Endodermal cell (in vitro differentiated cells): ENCODE measurements around the gene PIEZO2. TPM values are rescaled to one million over a fixed set of nuclear protein-coding genes. Genes with fewer than 3 reads are reported as not detected.

ENCODE experiments used
- DNase-seq: peaks from one replicate; pipeline ENCODE4 v3.0.0-alpha.2; 2017
- H3K27ac ChIP-seq: 2 replicates; pipeline ENCODE4 v1.5.1; 2013; ENCODE audit warnings: mild to moderate bottlenecking, low read depth, low read length, moderate library complexity
- H3K27me3 ChIP-seq: 2 replicates; pipeline ENCODE4 v1.6.1; 2013; ENCODE audit warnings: mild to moderate bottlenecking, low read length, moderate library complexity; ENCODE audit not compliant: insufficient read depth, control insufficient read depth, poor library complexity, severe bottlenecking
- H3K36me3 ChIP-seq: 2 replicates; pipeline ENCODE4 v1.7.0; 2013; ENCODE audit warnings: mild to moderate bottlenecking, low read length, moderate library complexity; ENCODE audit not compliant: control insufficient read depth, insufficient read depth
- H3K4me1 ChIP-seq: one replicate; pipeline ENCODE4 v1.7.0; 2013; ENCODE audit warnings: low read length; ENCODE audit not compliant: control insufficient read depth, insufficient read depth
- H3K4me3 ChIP-seq: 2 replicates; pipeline ENCODE4 v1.5.1; 2013; ENCODE audit warnings: mild to moderate bottlenecking, low read length, moderate library complexity
- H3K9ac ChIP-seq: 2 replicates; pipeline ENCODE4 v1.6.1; 2013; ENCODE audit warnings: mild to moderate bottlenecking, low read length, moderate library complexity; ENCODE audit not compliant: poor library complexity, severe bottlenecking; ENCODE audit errors: extremely low read depth
- H3K9me3 ChIP-seq: 2 replicates; pipeline ENCODE4 v1.6.1; 2013; ENCODE audit warnings: mild to moderate bottlenecking, low read length, moderate library complexity; ENCODE audit not compliant: control insufficient read depth
- H3K27ac Mint-ChIP-seq: 2 replicates; pipeline ENCODE4 v1.8.0; 2020; ENCODE audit warnings: mixed read lengths
- H3K27me3 Mint-ChIP-seq: 2 replicates; pipeline ENCODE4 v1.8.0; 2021; ENCODE audit warnings: mild to moderate bottlenecking, mixed read lengths; ENCODE audit not compliant: insufficient read depth
- H3K36me3 Mint-ChIP-seq: 2 replicates; pipeline ENCODE4 v1.8.0; 2020; ENCODE audit warnings: low read depth, mixed read lengths
- H3K4me1 Mint-ChIP-seq: 2 replicates; pipeline ENCODE4 v1.8.0; 2020; ENCODE audit warnings: mixed read lengths
- H3K4me3 Mint-ChIP-seq: 2 replicates; pipeline ENCODE4 v1.8.0; 2020; ENCODE audit warnings: mild to moderate bottlenecking, moderate library complexity, mixed read lengths
- H3K9me3 Mint-ChIP-seq: 2 replicates; pipeline ENCODE4 v1.8.0; 2020; ENCODE audit warnings: mild to moderate bottlenecking, mixed read lengths
- CTCF ChIP-seq: fragments of 200-600 bp; sonication (generic); conservative IDR thresholded peaks from 2 replicates; pipeline ENCODE4 v1.5.0; 2021; ENCODE audit warnings: antibody characterized with exemption, mild to moderate bottlenecking
- WGBS, 2 experiments: methylation state at CpG; one replicate each; pipeline versions ENCODE4 v1.1.5 to v1.1.7; 2013; ENCODE audit warnings: missing lambda C conversion rate in 2 of 2, mixed read lengths in 1 of 2; ENCODE audit not compliant: insufficient coverage in 1 of 2, insufficient read length in 1 of 2; 5-methylcytosine and 5-hydroxymethylcytosine counted together
- total RNA-seq, 2 donors: library from RNA; stranded (reverse); fragmentation: NEBNext Ultra II Directional in 1 of 2; extraction: Animal tissue kit (Norgen Biotek cat#: 25700) in 1 of 2; gene quantifications; 2 replicates in 1 of 2; 3 replicates in 1 of 2; pipeline ENCODE4 v1.2.1, GENCODE V29; 2021

Gene PIEZO2
- total RNA-seq, 2 donors from 2014 or later: 7.3 to 12.1 TPM

GRCh38 chr18:10727477-10727876, 421.9 kb downstream of the PIEZO2 start:
- Mint-ChIP-seq H3K36me3 (no peaks in the 10 kb centered on the region), H3K4me1 (no peaks in the 10 kb centered on the region), H3K9me3 (peaks cover 2% of the 10 kb centered on the region), H3K27me3 (no peaks in the 10 kb centered on the region), H3K4me3 (no peak overlapping the region), H3K27ac (no peak overlapping the region)
- no peak for TF ChIP-seq CTCF
- H3K9ac ChIP-seq: no peak overlapping the region
- H3K27ac ChIP-seq: no peak overlapping the region
- no peaks in the 10 kb centered on the region for H3K36me3 ChIP-seq
- WGBS, 2 experiments: 91% methylated on average over 3 of the region's 3 CpGs; no CpG with 5 or more reads in 1 of the 2 experiments
- H3K4me1 ChIP-seq: no peaks in the 10 kb centered on the region
- no peaks in the 10 kb centered on the region for H3K27me3 ChIP-seq
- no peak for DNase-seq
- no peak overlapping the region for H3K4me3 ChIP-seq
- no peaks in the 10 kb centered on the region for H3K9me3 ChIP-seq

DNA sequence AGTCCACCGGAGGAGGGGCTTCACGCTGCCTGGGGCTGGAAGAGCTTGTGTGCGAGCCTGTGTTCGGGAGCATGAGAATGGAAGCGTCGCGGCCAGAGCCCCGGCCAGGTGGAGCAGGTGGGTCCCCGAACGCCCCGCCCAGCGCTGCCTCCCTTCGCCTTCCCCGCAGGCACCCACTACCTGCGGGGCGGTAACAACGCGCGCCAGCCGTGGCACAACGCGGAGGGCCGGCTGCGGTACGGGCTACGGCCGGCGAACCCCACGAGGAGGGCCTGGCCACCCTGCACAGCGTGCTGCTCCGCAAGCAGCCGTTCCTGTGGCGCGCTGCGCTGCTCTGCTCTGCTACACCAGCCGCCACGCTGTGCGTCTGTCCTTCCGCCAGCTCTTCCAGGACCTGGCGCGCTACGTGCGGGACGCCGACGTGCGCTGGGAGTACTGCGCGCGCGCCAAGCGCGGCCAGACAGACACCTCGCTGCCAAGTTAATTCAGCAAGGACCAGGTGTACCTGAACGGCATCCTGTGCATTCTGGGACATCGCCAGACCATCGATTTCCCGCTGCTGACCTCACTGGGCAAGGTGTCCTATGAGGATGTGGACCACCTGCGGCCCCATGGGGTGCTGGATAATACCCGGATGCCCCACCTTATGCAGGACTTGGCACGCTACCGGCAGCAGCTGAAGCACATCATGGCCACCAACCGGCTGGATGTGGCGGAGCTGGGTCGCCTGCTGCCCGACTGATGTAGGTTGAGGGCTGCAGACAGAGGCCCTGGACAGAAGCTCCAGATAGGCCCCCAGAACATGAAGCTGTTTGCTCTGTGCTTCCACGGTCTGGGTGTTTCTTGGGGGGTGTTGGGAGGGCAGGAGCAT, 422.9 kb downstream of the PIEZO2 start:
- no peak overlapping the region for H3K27ac Mint-ChIP-seq
- Histone ChIP-seq H3K36me3 (no peaks in the 10 kb centered on the region), H3K4me3 (no peak overlapping the region), H3K4me1 (no peaks in the 10 kb centered on the region), H3K27ac (no peak overlapping the region), H3K9me3 (no peaks in the 10 kb centered on the region), H3K9ac (no peak overlapping the region), H3K27me3 (no peaks in the 10 kb centered on the region)
- DNase-seq: no peak
- no peaks in the 10 kb centered on the region for H3K4me1 Mint-ChIP-seq
- 97% methylated on average over 60 to 67 of the region's 67 CpGs for WGBS, 2 experiments
- H3K27me3 Mint-ChIP-seq: no peaks in the 10 kb centered on the region
- TF ChIP-seq CTCF: no peak
- H3K9me3 Mint-ChIP-seq: peaks cover 3% of the 10 kb centered on the region
- H3K4me3 Mint-ChIP-seq: no peak overlapping the region
- no peaks in the 10 kb centered on the region for H3K36me3 Mint-ChIP-seq

GRCh38 chr18:10724666-10725065, 424.7 kb downstream of the PIEZO2 start:
- Histone ChIP-seq H3K36me3 (no peaks in the 10 kb centered on the region), H3K4me3 (no peak overlapping the region), H3K27ac (no peak overlapping the region), H3K9ac (no peak overlapping the region), H3K4me1 (no peaks in the 10 kb centered on the region), H3K9me3 (no peaks in the 10 kb centered on the region), H3K27me3 (no peaks in the 10 kb centered on the region)
- no peaks in the 10 kb centered on the region for H3K4me1 Mint-ChIP-seq
- no peak for TF ChIP-seq CTCF
- no peak overlapping the region for H3K27ac Mint-ChIP-seq
- no peaks in the 10 kb centered on the region for H3K36me3 Mint-ChIP-seq
- no peak overlapping the region for H3K4me3 Mint-ChIP-seq
- H3K27me3 Mint-ChIP-seq: no peaks in the 10 kb centered on the region
- WGBS, 2 experiments: 94 to 98% methylated on average over 14 to 18 of the region's 18 CpGs
- peaks cover 3% of the 10 kb centered on the region for H3K9me3 Mint-ChIP-seq
- DNase-seq: no peak
